SKM-1 treated with dmso at 0.1 percent for 144 hours (cell line): ENCODE results near the gene CYP2W1.
"Not testable (repeated sequence)": the region's sequence is repeated elsewhere in the genome, so short reads cannot be mapped to it uniquely, and the experiment has no call there.

Experiments
- DNase-seq: peaks from one replicate; lab custom pipeline; 2025; ENCODE audit not compliant: unreplicated experiment; lab: John Stamatoyannopoulos, UW

CYP2W1 gene

GRCh38 chr7:994592-995308 lies 11.8 kb downstream of the CYP2W1 start:
- no peak for DNase-seq

- DNase-seq = no peak
Measured at GRCh38 chr7:995571-995970, 12.6 kb downstream of the CYP2W1 start.

GRCh38 chr7:996079-996872 lies 13.3 kb downstream of the CYP2W1 start:
- DNase-seq = no peak

- DNase-seq = no peak
Measured at GRCh38 chr7:997404-998395, 14.7 kb downstream of the CYP2W1 start.

- DNase-seq = no peak
Measured at GRCh38 chr7:999149-999879, 16.3 kb downstream of the CYP2W1 start.

- DNase-seq = no peak
Measured at GRCh38 chr7:999941-1000935, 17.3 kb downstream of the CYP2W1 start.

GRCh38 chr7:1001069-1001770 lies 18.2 kb downstream of the CYP2W1 start:
- not testable (repeated sequence) for DNase-seq

- not testable (repeated sequence) for DNase-seq
Measured at GRCh38 chr7:1002026-1002425, 19.0 kb downstream of the CYP2W1 start.

- not testable (repeated sequence) for DNase-seq
Measured at GRCh38 chr7:1002445-1002844, 19.5 kb downstream of the CYP2W1 start.

- DNase-seq = no peak
Measured at GRCh38 chr7:1004018-1004852, 21.3 kb downstream of the CYP2W1 start.

GRCh38 chr7:1005303-1005702 lies 22.3 kb downstream of the CYP2W1 start:
- DNase-seq = no peak

GRCh38 chr7:1007901-1008300 lies 24.9 kb downstream of the CYP2W1 start:
- DNase-seq = no peak

- no peak for DNase-seq
Measured at GRCh38 chr7:1008733-1009363, 25.9 kb downstream of the CYP2W1 start.

GRCh38 chr7:1009747-1010146 lies 26.8 kb downstream of the CYP2W1 start:
- DNase-seq = no peak

- no peak for DNase-seq
Measured at GRCh38 chr7:1010226-1010625, 27.2 kb downstream of the CYP2W1 start.

- DNase-seq = no peak
Measured at GRCh38 chr7:1011297-1012003, 28.5 kb downstream of the CYP2W1 start.
